HL-60 (cell line): ENCODE data around the gene TCP1.

ENCODE experiments used
- GABPA ChIP-seq: IDR thresholded peaks from 2 replicates; pipeline ENCODE4 v1.6.1; 2012; ENCODE audit warnings: low read depth
- POLR2AphosphoS5 ChIP-seq: IDR thresholded peaks from 2 replicates; pipeline ENCODE4 v1.6.1; 2012; ENCODE audit warnings: low read depth
- SPI1 ChIP-seq: IDR thresholded peaks from 2 replicates; pipeline ENCODE4 v1.6.1; 2012; ENCODE audit warnings: low read depth, mild to moderate bottlenecking, borderline replicate concordance
- TF ChIP-seq, protein P1 (sequence below): IDR thresholded peaks from one replicate; pipeline ENCODE4 v1.5.1; 2011; ENCODE audit warnings: low read length, control low read depth, inconsistent platforms; ENCODE audit not compliant: insufficient read depth
- TF ChIP-seq, protein P2 (sequence below): IDR thresholded peaks from 2 replicates; pipeline ENCODE4 v1.6.1; 2012; ENCODE audit warnings: low read depth; ENCODE audit not compliant: insufficient replicate concordance

DNA sequence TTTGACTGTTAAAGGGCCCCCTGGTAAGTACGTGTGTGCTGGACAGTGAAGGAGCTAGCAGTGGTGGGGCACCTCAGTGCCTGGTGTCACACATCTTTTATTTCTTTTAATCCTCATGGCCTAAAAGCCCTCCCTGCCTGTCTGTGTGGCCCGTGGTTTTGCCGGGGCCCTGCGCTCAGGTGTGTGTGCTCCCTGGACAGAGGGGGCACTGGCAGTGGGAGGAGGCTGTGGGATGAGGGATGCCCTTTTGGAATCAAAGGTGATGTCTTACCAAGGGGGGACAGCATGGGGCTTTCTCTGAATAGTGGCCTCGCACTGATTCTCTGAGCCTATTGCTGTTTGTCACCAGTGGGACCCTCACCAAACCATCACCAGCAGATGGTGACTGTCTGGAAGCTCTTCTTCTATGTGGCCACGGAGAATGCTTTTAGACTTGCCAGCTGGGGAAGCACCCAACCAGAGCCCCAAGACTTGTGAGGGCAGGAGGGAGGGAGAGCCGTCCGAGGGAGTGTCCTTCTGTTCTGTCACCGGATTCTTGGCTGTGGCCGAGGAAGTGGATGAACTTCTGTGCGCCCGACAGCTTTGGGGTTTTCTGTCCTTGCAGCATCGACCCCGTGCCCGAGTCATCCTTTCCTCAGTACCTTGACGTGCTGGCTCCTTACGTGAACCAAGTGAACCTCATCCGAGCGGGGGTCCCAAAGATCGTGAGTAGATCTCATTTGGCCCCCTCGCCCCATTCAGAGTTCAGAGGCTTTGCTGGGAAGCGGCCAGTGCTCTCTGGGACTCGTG lies 28.7 kb upstream of the TCP1 start:
- TF ChIP-seq, protein P1, sequence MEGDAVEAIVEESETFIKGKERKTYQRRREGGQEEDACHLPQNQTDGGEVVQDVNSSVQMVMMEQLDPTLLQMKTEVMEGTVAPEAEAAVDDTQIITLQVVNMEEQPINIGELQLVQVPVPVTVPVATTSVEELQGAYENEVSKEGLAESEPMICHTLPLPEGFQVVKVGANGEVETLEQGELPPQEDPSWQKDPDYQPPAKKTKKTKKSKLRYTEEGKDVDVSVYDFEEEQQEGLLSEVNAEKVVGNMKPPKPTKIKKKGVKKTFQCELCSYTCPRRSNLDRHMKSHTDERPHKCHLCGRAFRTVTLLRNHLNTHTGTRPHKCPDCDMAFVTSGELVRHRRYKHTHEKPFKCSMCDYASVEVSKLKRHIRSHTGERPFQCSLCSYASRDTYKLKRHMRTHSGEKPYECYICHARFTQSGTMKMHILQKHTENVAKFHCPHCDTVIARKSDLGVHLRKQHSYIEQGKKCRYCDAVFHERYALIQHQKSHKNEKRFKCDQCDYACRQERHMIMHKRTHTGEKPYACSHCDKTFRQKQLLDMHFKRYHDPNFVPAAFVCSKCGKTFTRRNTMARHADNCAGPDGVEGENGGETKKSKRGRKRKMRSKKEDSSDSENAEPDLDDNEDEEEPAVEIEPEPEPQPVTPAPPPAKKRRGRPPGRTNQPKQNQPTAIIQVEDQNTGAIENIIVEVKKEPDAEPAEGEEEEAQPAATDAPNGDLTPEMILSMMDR = no peak
- TF ChIP-seq SPI1 (no peak), POLR2AphosphoS5 (no peak), GABPA (no peak)
- TF ChIP-seq, protein P2, sequence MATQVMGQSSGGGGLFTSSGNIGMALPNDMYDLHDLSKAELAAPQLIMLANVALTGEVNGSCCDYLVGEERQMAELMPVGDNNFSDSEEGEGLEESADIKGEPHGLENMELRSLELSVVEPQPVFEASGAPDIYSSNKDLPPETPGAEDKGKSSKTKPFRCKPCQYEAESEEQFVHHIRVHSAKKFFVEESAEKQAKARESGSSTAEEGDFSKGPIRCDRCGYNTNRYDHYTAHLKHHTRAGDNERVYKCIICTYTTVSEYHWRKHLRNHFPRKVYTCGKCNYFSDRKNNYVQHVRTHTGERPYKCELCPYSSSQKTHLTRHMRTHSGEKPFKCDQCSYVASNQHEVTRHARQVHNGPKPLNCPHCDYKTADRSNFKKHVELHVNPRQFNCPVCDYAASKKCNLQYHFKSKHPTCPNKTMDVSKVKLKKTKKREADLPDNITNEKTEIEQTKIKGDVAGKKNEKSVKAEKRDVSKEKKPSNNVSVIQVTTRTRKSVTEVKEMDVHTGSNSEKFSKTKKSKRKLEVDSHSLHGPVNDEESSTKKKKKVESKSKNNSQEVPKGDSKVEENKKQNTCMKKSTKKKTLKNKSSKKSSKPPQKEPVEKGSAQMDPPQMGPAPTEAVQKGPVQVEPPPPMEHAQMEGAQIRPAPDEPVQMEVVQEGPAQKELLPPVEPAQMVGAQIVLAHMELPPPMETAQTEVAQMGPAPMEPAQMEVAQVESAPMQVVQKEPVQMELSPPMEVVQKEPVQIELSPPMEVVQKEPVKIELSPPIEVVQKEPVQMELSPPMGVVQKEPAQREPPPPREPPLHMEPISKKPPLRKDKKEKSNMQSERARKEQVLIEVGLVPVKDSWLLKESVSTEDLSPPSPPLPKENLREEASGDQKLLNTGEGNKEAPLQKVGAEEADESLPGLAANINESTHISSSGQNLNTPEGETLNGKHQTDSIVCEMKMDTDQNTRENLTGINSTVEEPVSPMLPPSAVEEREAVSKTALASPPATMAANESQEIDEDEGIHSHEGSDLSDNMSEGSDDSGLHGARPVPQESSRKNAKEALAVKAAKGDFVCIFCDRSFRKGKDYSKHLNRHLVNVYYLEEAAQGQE = no peak
